Fibroblast of lung (primary cell): ENCODE results near the gene LGALS7B.

Experiments
- CTCF ChIP-seq, 2 donors: IDR thresholded peaks in 1 of 2; conservative IDR thresholded peaks in 1 of 2; 1 replicate in 1 of 2; 2 replicates in 1 of 2; pipeline ENCODE4 v1.5.1; 2011 to 2012; ENCODE audit warnings: low read length in 2 of 2, control low read depth in 1 of 2, inconsistent platforms in 1 of 2, low read depth in 1 of 2, mild to moderate bottlenecking in 1 of 2
- EZH2 ChIP-seq: IDR thresholded peaks from 2 replicates; pipeline ENCODE4 v1.5.1; 2012; ENCODE audit warnings: low read length, control low read depth, mild to moderate bottlenecking; ENCODE audit errors: missing control alignments

- no peak for TF ChIP-seq CTCF (conservative IDR thresholded peaks at IDR 0.05 in 1 of 2, IDR thresholded peaks at IDR 0.05 in 1 of 2; ENCODE audit: low read depth in 1 of 2, low read length in 2 of 2)
- no peak for TF ChIP-seq EZH2
Measured at GRCh38 chr19:38739440-38740256, 49.4 kb upstream of the LGALS7B start.
